Right cardiac atrium (tissue), 5 donors: ENCODE data around the gene PCDHA5. TPM values are rescaled to one million over a fixed set of nuclear protein-coding genes. Genes with fewer than 3 reads are reported as not detected.

Experiments used
- ATAC-seq, 2 donors: fragments of 200-7000 bp; cut with Tn5 transposase; one replicate each; pipeline versions ENCODE4 v1.8.0 to v1.9.1; 2020; ENCODE audit warnings: moderate library complexity in 2 of 2, mild to moderate bottlenecking in 1 of 2
- DNase-seq, 3 donors: peaks; one replicate each; pipeline ENCODE4 v3.0.0-alpha.2; 2020
- H3K27ac ChIP-seq: one replicate; pipeline ENCODE4 v1.5.1; 2013; ENCODE audit warnings: mild to moderate bottlenecking, low read length, control low read depth, moderate library complexity
- H3K27me3 ChIP-seq: one replicate; pipeline ENCODE4 v1.6.1; 2013; ENCODE audit not compliant: control insufficient read depth, insufficient read depth
- H3K4me1 ChIP-seq: one replicate; pipeline ENCODE4 v1.6.1; 2013; ENCODE audit warnings: low read length; ENCODE audit not compliant: control insufficient read depth, insufficient read depth
- H3K4me3 ChIP-seq: one replicate; pipeline ENCODE4 v1.5.1; 2013; ENCODE audit warnings: low read length, control low read depth
- H3K9me3 ChIP-seq: one replicate; pipeline ENCODE4 v1.6.1; 2013; ENCODE audit warnings: low read length; ENCODE audit not compliant: control insufficient read depth
- WGBS: extraction: QIAGEN DNeasy Blood & Tissue Kit; methylation state at CpG from one replicate; pipeline ENCODE4 v1.1.7; 2013; 5-methylcytosine and 5-hydroxymethylcytosine counted together
- intact Hi-C, 4 donors: fragments of 100-400 bp; cut with DNase I; formaldehyde crosslinking; loops; one replicate each; pipeline versions ENCODE4 v1.11.0 to v1.14.0; 2022 to 2023
- polyA plus RNA-seq: library from polyadenylated mRNA; stranded (reverse); fragments of 200-250 nt; gene quantifications from one replicate; pipeline ENCODE4 v1.2.3, GENCODE V29; 2013
- total RNA-seq, 4 donors: library from RNA; stranded (reverse); fragmentation: NEBNext Ultra II Directional; extraction: Animal tissue kit (Norgen Biotek cat#: 25700); gene quantifications; one replicate each; pipeline ENCODE4 v1.2.1, GENCODE V29; 2021
- donor health status: healthy with polysubstance abuse.
- donor health status: DM: no; HTN: yes; CAD: no.
- donor health status: DM: no; HTN: no; CAD: no.
- donor health status: DM: no; HTN: yes; CAD: no; lungs with severe emphysema.
- donor health status: DM: yes; HTN: yes; CAD: no.

The PCDHA5 gene
- total and polyA plus RNA-seq, 5 donors = 0.02 to 0.09 (median 0.06) TPM; not detected in 2

GRCh38 chr5:140870221-140871201, 49.1 kb downstream of the PCDHA5 start:
- Histone ChIP-seq H3K4me3 (no peak overlapping the region), H3K9me3 (peaks cover 9% of the 10 kb centered on the region), H3K27me3 (no peaks in the 10 kb centered on the region), H3K4me1 (no peaks in the 10 kb centered on the region), H3K27ac (no peak overlapping the region)
- intact Hi-C loops = no loop called here
- DNase-seq = peak in 2 of 3 donors; percentile 35 to 43
- no peak for ATAC-seq
- 35% methylated on average over 114 of the region's 114 CpGs for WGBS

Other genes with a start within 250 kb of the PCDHA5 start
- gene CD14, start 188.4 kb upstream of the PCDHA5 start, total RNA-seq = 10 to 100 TPM; 52.8 to 99.0 (median 68.0) TPM
- gene CD14, start 188.4 kb upstream of the PCDHA5 start, polyA plus RNA-seq = 25.1 TPM
- gene TMCO6, start 182.2 kb upstream of the PCDHA5 start, total RNA-seq = 1 to 10 TPM; 4.3 to 5.0 (median 4.8) TPM
- gene TMCO6, start 182.2 kb upstream of the PCDHA5 start, polyA plus RNA-seq = 4.6 TPM
- gene NDUFA2, start 174.0 kb upstream of the PCDHA5 start, total RNA-seq = 100 to 1,000 TPM in 3 of 4 donors, 10 to 100 TPM in 1; 96.8 to 130 (median 106) TPM
- 334 TPM for gene NDUFA2, start 174.0 kb upstream of the PCDHA5 start, polyA plus RNA-seq
- 10 to 100 TPM; 68.2 to 77.6 (median 69.9) TPM for gene IK, start 173.8 kb upstream of the PCDHA5 start, total RNA-seq
- 62.4 TPM for gene IK, start 173.8 kb upstream of the PCDHA5 start, polyA plus RNA-seq
- 10 to 100 TPM; 10.0 to 13.8 (median 12.5) TPM for gene WDR55, start 156.7 kb upstream of the PCDHA5 start, total RNA-seq
- 11.2 TPM for gene WDR55, start 156.7 kb upstream of the PCDHA5 start, polyA plus RNA-seq
- gene DND1, start 148.0 kb upstream of the PCDHA5 start, total RNA-seq = under 1 TPM in 3 of 4 donors, not detected in 1; 0.23 to 0.58 (median 0.41) TPM
- gene DND1, start 148.0 kb upstream of the PCDHA5 start, polyA plus RNA-seq = 0.54 TPM
- gene HARS1, start 130.2 kb upstream of the PCDHA5 start, total RNA-seq = 10 to 100 TPM; 42.9 to 49.6 (median 45.7) TPM
- gene HARS1, start 130.2 kb upstream of the PCDHA5 start, polyA plus RNA-seq = 44.5 TPM
- gene HARS2, start 130.2 kb upstream of the PCDHA5 start, total RNA-seq = 10 to 100 TPM; 16.5 to 24.7 (median 21.6) TPM
- gene HARS2, start 130.2 kb upstream of the PCDHA5 start, polyA plus RNA-seq = 17.0 TPM
- gene ZMAT2, start 121.2 kb upstream of the PCDHA5 start, total RNA-seq = 10 to 100 TPM; 31.3 to 36.3 (median 33.7) TPM
- gene ZMAT2, start 121.2 kb upstream of the PCDHA5 start, polyA plus RNA-seq = 52.2 TPM
- not detected for gene PCDHA1, start 35.5 kb upstream of the PCDHA5 start, total RNA-seq
- not detected for gene PCDHA1, start 35.5 kb upstream of the PCDHA5 start, polyA plus RNA-seq
- under 1 TPM in 1 of 4 donors, not detected in 3; 0.08 TPM for gene PCDHA2, start 26.8 kb upstream of the PCDHA5 start, total RNA-seq
- gene PCDHA2, start 26.8 kb upstream of the PCDHA5 start, polyA plus RNA-seq = not detected
- gene PCDHA3, start 20.6 kb upstream of the PCDHA5 start, total RNA-seq = under 1 TPM; 0.20 to 0.40 (median 0.27) TPM
- gene PCDHA3, start 20.6 kb upstream of the PCDHA5 start, polyA plus RNA-seq = 0.07 TPM
- under 1 TPM in 3 of 4 donors, not detected in 1; 0.14 to 0.21 (median 0.14) TPM for gene PCDHA4, start 14.5 kb upstream of the PCDHA5 start, total RNA-seq
- 0.02 TPM for gene PCDHA4, start 14.5 kb upstream of the PCDHA5 start, polyA plus RNA-seq
- gene PCDHA6, start 6.3 kb downstream of the PCDHA5 start, total RNA-seq = under 1 TPM in 3 of 4 donors, not detected in 1; 0.08 to 0.20 (median 0.14) TPM
- 0.07 TPM for gene PCDHA6, start 6.3 kb downstream of the PCDHA5 start, polyA plus RNA-seq
- under 1 TPM in 2 of 4 donors, not detected in 2; 0.12 to 0.14 TPM for gene PCDHA7, start 12.7 kb downstream of the PCDHA5 start, total RNA-seq
- gene PCDHA7, start 12.7 kb downstream of the PCDHA5 start, polyA plus RNA-seq = 0.02 TPM
- gene PCDHA8, start 19.6 kb downstream of the PCDHA5 start, total RNA-seq = under 1 TPM in 2 of 4 donors, not detected in 2; 0.06 TPM
- gene PCDHA8, start 19.6 kb downstream of the PCDHA5 start, polyA plus RNA-seq = not detected
- gene PCDHA9, start 26.8 kb downstream of the PCDHA5 start, total RNA-seq = under 1 TPM in 1 of 4 donors, not detected in 3; 0.03 TPM
- gene PCDHA9, start 26.8 kb downstream of the PCDHA5 start, polyA plus RNA-seq = not detected
- under 1 TPM; 0.06 to 0.59 (median 0.39) TPM for gene PCDHA10, start 34.3 kb downstream of the PCDHA5 start, total RNA-seq
- gene PCDHA10, start 34.3 kb downstream of the PCDHA5 start, polyA plus RNA-seq = 0.02 TPM
- gene PCDHA11, start 47.3 kb downstream of the PCDHA5 start, total RNA-seq = under 1 TPM in 3 of 4 donors, not detected in 1; 0.06 to 0.42 (median 0.12) TPM
- gene PCDHA11, start 47.3 kb downstream of the PCDHA5 start, polyA plus RNA-seq = not detected
- gene PCDHA12, start 53.7 kb downstream of the PCDHA5 start, total RNA-seq = under 1 TPM in 2 of 4 donors, not detected in 2; 0.20 to 0.31 TPM
- gene PCDHA12, start 53.7 kb downstream of the PCDHA5 start, polyA plus RNA-seq = 0.02 TPM
- under 1 TPM in 1 of 4 donors, not detected in 3; 0.09 TPM for gene PCDHA13, start 60.5 kb downstream of the PCDHA5 start, total RNA-seq
- gene PCDHA13, start 60.5 kb downstream of the PCDHA5 start, polyA plus RNA-seq = 0.05 TPM
- gene PCDHAC1, start 104.7 kb downstream of the PCDHA5 start, total RNA-seq = under 1 TPM; 0.09 to 0.23 (median 0.11) TPM
- not detected for gene PCDHAC1, start 104.7 kb downstream of the PCDHA5 start, polyA plus RNA-seq
- 1 to 10 TPM in 1 of 4 donors, under 1 TPM in 3; 0.44 to 1.1 (median 0.54) TPM for gene PCDHAC2, start 144.9 kb downstream of the PCDHA5 start, total RNA-seq
- gene PCDHAC2, start 144.9 kb downstream of the PCDHA5 start, polyA plus RNA-seq = 0.02 TPM
- gene PCDHB1, start 229.8 kb downstream of the PCDHA5 start, total RNA-seq = not detected
- gene PCDHB1, start 229.8 kb downstream of the PCDHA5 start, polyA plus RNA-seq = not detected